Measurements from ENCODE around the gene CLDND2. TPM values are rescaled to one million over a fixed set of nuclear protein-coding genes. Genes with fewer than 3 reads are reported as not detected.

The CLDND2 gene
- total and polyA plus RNA-seq, 2 of the 4 experiments (the other 2 are of a cell fraction): not detected

DNA sequence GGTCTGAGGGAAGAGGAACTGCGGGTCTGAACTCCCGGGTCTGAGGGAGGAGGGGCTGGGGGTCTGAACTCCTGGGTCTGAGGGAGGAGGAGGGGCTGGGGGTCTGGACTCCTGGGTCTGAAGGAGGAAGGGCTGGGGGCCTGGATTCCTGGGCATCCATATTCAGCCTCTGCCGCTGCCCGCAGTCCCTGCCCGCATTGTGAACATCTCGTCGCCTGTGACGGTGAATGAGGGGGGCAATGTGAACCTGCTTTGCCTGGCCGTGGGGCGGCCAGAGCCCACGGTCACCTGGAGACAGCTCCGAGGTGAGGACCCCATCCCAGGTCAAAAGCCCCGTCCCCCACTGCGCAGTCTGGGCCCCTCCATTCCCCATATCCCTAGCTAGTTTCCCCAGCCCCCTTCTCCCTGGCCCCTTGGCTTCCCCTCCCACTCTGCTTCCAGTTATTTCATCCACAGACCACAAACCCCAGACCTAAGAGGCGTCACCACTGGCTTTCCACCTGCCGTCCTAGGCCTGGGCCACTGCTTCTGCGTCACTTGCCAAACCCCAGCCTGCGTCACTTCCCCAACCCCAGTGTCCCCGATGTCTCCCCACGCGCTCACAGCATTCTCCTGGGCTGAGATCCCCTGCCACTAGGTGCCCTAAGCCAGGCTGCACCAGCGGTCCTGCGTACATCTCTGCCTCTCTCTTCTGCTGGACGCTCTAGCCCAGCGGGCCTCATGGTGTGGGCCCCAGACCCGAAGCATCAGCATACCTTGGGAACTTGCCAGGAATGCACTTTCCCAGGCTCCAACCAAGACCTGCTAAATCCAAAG, 43.4 kb downstream of the CLDND2 start:
- Histone ChIP-seq H3K4me3 (ENCODE audit: insufficient read depth, low read depth, low read length) (no peak overlapping the region), H4K8ac (ENCODE audit: low read depth in 2 of 2, low read length in 2 of 2) (no peak overlapping the region), H2BK5ac (ENCODE audit: low read depth, low read length, poor library complexity, severe bottlenecking) (no peak overlapping the region), H3K79me1 (ENCODE audit: low read depth in 1 of 2, low read length in 2 of 2) (no peaks in the 10 kb centered on the region), H2AK9ac (replicated peaks; ENCODE audit: low read depth, low read length, poor library complexity) (no peak overlapping the region), H3K27ac (ENCODE audit: insufficient read depth, low read length) (no peak overlapping the region), H3K56ac (ENCODE audit: extremely low read depth, insufficient read depth, low read length) (no peak overlapping the region), H3K4ac (ENCODE audit: low read depth, low read length) (no peak overlapping the region), H3K18ac (ENCODE audit: low read depth, low read length) (no peak overlapping the region), H4K5ac (ENCODE audit: low read depth, low read length) (no peak overlapping the region), H4K91ac (ENCODE audit: insufficient read depth, low read depth, low read length) (no peak overlapping the region), H2AFZ (replicated peaks; ENCODE audit: low read length, poor library complexity) (no peak overlapping the region), H3K36me3 (ENCODE audit: control insufficient read depth, insufficient read depth, low read length) (no peaks in the 10 kb centered on the region), H3K9ac (ENCODE audit: low read depth, low read length) (no peak overlapping the region), H3K4me1 (ENCODE audit: control insufficient read depth, insufficient read depth, low read length) (no peaks in the 10 kb centered on the region), H4K20me1 (ENCODE audit: insufficient read depth, low read length) (no peaks in the 10 kb centered on the region), H3K14ac (replicated peaks; ENCODE audit: low read depth, low read length) (no peak overlapping the region), H3K9me3 (ENCODE audit: control insufficient read depth, insufficient read depth, low read length) (no peaks in the 10 kb centered on the region), H2BK120ac (ENCODE audit: low read depth, low read length) (no peak overlapping the region), H2BK15ac (ENCODE audit: low read depth, low read length) (no peak overlapping the region), H3K4me2 (ENCODE audit: low read depth, low read length) (no peak overlapping the region), H3K23ac (ENCODE audit: low read depth, low read length) (no peak overlapping the region), H3K27me3 (ENCODE audit: control insufficient read depth, insufficient read depth, low read length) (peaks cover 4% of the 10 kb centered on the region; the same call in 1 of the 2 replicates), H2AK5ac (ENCODE audit: low read depth, low read length) (no peak overlapping the region), H3K9me1 (ENCODE audit: insufficient read depth, low read length) (no peaks in the 10 kb centered on the region), H2BK20ac (ENCODE audit: low read depth, low read length) (no peak overlapping the region)
- no peak for ATAC-seq (ENCODE audit: low read depth)
- dilution Hi-C loops (cut with HindIII; ENCODE audit: low sequenced_read_pairs, unreplicated experiment) (no loop called here), in situ Hi-C loops (cut with MboI; ENCODE audit: low sequenced_read_pairs) (no loop called here), intact Hi-C loops (cut with micrococcal nuclease) (no loop called here)
- CTCF ChIA-PET: no interaction called here
- TF ChIP-seq RFX5 (IDR thresholded peaks at IDR 0.05; ENCODE audit: low read depth, low read length) (no peak), CHD1 (IDR thresholded peaks at IDR 0.05; ENCODE audit: low read depth, low read length) (no peak), MAZ (IDR thresholded peaks at IDR 0.05; ENCODE audit: borderline replicate concordance, low read depth, low read length) (no peak), MXI1 (IDR thresholded peaks at IDR 0.05; ENCODE audit: borderline replicate concordance, low read depth, low read length) (no peak), BHLHE40 (IDR thresholded peaks at IDR 0.05; ENCODE audit: low read depth, low read length) (no peak), MAFK (IDR thresholded peaks at IDR 0.05; ENCODE audit: low read depth, low read length) (no peak), POLR2A (IDR thresholded peaks at IDR 0.05; ENCODE audit: low read depth, low read length) (no peak), NFE2L2 (IDR thresholded peaks at IDR 0.05; ENCODE audit: low read depth, low read length) (no peak), SMC3 (IDR thresholded peaks at IDR 0.05; ENCODE audit: low read depth, low read length) (no peak), RCOR1 (IDR thresholded peaks at IDR 0.05; ENCODE audit: insufficient replicate concordance, low read length) (no peak), FOS (IDR thresholded peaks at IDR 0.05; ENCODE audit: low read depth, low read length) (no peak), CEBPB (IDR thresholded peaks at IDR 0.05; ENCODE audit: low read depth, low read length) (no peak), RAD21 (IDR thresholded peaks at IDR 0.05; ENCODE audit: low read length) (no peak)
- TF ChIP-seq, protein P1, sequence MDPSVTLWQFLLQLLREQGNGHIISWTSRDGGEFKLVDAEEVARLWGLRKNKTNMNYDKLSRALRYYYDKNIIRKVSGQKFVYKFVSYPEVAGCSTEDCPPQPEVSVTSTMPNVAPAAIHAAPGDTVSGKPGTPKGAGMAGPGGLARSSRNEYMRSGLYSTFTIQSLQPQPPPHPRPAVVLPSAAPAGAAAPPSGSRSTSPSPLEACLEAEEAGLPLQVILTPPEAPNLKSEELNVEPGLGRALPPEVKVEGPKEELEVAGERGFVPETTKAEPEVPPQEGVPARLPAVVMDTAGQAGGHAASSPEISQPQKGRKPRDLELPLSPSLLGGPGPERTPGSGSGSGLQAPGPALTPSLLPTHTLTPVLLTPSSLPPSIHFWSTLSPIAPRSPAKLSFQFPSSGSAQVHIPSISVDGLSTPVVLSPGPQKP (IDR thresholded peaks at IDR 0.05; ENCODE audit: borderline replicate concordance, low read depth, low read length): no peak
- TF ChIP-seq, protein P2, sequence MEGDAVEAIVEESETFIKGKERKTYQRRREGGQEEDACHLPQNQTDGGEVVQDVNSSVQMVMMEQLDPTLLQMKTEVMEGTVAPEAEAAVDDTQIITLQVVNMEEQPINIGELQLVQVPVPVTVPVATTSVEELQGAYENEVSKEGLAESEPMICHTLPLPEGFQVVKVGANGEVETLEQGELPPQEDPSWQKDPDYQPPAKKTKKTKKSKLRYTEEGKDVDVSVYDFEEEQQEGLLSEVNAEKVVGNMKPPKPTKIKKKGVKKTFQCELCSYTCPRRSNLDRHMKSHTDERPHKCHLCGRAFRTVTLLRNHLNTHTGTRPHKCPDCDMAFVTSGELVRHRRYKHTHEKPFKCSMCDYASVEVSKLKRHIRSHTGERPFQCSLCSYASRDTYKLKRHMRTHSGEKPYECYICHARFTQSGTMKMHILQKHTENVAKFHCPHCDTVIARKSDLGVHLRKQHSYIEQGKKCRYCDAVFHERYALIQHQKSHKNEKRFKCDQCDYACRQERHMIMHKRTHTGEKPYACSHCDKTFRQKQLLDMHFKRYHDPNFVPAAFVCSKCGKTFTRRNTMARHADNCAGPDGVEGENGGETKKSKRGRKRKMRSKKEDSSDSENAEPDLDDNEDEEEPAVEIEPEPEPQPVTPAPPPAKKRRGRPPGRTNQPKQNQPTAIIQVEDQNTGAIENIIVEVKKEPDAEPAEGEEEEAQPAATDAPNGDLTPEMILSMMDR (conservative IDR thresholded peaks at IDR 0.05; ENCODE audit: low read depth, low read length): no peak
- TF ChIP-seq, protein P3, sequence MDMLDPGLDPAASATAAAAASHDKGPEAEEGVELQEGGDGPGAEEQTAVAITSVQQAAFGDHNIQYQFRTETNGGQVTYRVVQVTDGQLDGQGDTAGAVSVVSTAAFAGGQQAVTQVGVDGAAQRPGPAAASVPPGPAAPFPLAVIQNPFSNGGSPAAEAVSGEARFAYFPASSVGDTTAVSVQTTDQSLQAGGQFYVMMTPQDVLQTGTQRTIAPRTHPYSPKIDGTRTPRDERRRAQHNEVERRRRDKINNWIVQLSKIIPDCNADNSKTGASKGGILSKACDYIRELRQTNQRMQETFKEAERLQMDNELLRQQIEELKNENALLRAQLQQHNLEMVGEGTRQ (IDR thresholded peaks at IDR 0.05; ENCODE audit: low read depth, low read length): no peak
- 82% methylated on average over 13 of the region's 26 CpGs; no CpG with 5 or more reads in 1 of the 2 experiments for WGBS, 2 experiments (ENCODE audit: extremely low coverage in 2 of 2, insufficient read length in 1 of 2)
- DNase-seq: no peak
- POLR2A ChIA-PET (ENCODE audit: unreplicated experiment): no interaction called here
- no TSS peak for BruUV-seq (replicated peaks)
